ENCODE data around the gene KCNAB2.

DNA sequence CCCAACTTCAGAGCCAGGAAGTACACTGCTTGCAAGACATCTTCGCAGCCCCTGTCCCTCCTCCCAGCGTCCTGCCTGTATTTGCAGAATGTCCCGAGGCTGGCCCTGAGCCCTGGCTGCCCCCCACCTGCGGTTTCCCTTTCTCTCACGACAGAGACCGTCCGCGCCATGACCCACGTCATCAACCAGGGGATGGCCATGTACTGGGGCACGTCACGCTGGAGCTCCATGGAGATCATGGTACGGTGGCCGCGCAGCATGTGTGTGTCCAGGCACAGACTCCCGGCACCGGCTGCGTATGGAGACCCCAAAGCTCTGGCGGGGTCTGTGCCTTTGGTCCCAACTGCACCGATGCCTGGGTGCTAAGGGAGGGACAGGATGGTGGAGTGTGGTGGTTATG lies 48.6 kb downstream of the KCNAB2 start:
- TF ChIP-seq, protein P1, sequence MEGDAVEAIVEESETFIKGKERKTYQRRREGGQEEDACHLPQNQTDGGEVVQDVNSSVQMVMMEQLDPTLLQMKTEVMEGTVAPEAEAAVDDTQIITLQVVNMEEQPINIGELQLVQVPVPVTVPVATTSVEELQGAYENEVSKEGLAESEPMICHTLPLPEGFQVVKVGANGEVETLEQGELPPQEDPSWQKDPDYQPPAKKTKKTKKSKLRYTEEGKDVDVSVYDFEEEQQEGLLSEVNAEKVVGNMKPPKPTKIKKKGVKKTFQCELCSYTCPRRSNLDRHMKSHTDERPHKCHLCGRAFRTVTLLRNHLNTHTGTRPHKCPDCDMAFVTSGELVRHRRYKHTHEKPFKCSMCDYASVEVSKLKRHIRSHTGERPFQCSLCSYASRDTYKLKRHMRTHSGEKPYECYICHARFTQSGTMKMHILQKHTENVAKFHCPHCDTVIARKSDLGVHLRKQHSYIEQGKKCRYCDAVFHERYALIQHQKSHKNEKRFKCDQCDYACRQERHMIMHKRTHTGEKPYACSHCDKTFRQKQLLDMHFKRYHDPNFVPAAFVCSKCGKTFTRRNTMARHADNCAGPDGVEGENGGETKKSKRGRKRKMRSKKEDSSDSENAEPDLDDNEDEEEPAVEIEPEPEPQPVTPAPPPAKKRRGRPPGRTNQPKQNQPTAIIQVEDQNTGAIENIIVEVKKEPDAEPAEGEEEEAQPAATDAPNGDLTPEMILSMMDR (IDR thresholded peaks at IDR 0.05), result no peak
- no peak for TF ChIP-seq EZH2 (IDR thresholded peaks at IDR 0.05; ENCODE audit: borderline replicate concordance, insufficient read depth, low read depth, low read length, poor library complexity, severe bottlenecking)
